Measurements from ENCODE around the gene ANAPC15. TPM values are rescaled to one million over a fixed set of nuclear protein-coding genes. Genes with fewer than 3 reads are reported as not detected.

Gene ANAPC15
- total and polyA plus RNA-seq, 2 experiments from 2014 or later = 52.1 to 117 TPM

DNA sequence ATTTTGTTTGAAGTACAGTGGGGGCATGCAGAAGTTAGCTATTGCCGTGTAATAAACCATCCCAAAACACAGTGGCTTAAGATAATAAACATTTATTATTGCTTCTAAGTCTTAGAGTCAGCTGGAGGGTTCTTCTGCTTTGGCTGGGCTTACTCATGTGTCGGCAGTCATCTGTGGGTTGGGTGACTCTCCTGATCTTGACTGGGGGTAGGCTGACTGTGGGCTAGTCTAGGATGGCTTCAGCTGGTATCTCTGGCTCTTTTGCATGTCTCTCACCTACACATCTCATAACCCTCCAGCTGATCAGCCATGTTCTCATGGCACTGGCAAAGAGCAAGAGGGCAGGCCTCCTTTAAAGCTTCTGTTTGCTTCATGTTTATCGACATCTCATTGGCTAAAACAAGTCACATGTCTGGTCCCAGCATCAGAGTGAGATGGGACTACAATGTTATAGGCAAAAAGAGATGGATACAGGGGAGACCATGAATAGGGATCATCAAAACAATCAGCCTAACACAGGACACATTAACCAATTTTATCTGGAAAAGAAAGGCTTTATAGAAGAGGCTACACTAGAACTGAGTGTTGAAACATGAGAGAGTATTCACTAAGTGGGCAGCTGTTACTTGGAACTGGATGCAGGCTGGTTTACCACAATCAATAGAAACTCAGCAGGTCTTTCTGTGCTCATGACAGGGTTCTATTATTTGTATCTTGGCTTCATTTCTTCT, 26.7 kb downstream of the ANAPC15 start:
- TF ChIP-seq POLR2AphosphoS5 (IDR thresholded peaks at IDR 0.05; ENCODE audit: low read depth) (no peak), ZNF331 (CRISPR knock-in tag; IDR thresholded peaks at IDR 0.05; ENCODE audit: low read depth) (no peak), NANOG (IDR thresholded peaks at IDR 0.05; ENCODE audit: borderline replicate concordance) (no peak), CREB1 (CRISPR knock-in tag; IDR thresholded peaks at IDR 0.05; ENCODE audit: low read depth) (no peak), EZH2phosphoT487 (IDR thresholded peaks at IDR 0.05; ENCODE audit: unreplicated experiment) (no peak), JUNB (IDR thresholded peaks at IDR 0.05; ENCODE audit: unreplicated experiment) (no peak), EZH2 (IDR thresholded peaks at IDR 0.05; ENCODE audit: low read depth, unreplicated experiment) (no peak), STAT1 (IDR thresholded peaks at IDR 0.05; ENCODE audit: unreplicated experiment) (no peak), ZNF114 (CRISPR knock-in tag; IDR thresholded peaks at IDR 0.05) (no peak)
- TF ChIP-seq, protein P1, sequence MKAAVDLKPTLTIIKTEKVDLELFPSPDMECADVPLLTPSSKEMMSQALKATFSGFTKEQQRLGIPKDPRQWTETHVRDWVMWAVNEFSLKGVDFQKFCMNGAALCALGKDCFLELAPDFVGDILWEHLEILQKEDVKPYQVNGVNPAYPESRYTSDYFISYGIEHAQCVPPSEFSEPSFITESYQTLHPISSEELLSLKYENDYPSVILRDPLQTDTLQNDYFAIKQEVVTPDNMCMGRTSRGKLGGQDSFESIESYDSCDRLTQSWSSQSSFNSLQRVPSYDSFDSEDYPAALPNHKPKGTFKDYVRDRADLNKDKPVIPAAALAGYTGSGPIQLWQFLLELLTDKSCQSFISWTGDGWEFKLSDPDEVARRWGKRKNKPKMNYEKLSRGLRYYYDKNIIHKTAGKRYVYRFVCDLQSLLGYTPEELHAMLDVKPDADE (IDR thresholded peaks at IDR 0.05) = no peak
- TF ChIP-seq, protein P2, sequence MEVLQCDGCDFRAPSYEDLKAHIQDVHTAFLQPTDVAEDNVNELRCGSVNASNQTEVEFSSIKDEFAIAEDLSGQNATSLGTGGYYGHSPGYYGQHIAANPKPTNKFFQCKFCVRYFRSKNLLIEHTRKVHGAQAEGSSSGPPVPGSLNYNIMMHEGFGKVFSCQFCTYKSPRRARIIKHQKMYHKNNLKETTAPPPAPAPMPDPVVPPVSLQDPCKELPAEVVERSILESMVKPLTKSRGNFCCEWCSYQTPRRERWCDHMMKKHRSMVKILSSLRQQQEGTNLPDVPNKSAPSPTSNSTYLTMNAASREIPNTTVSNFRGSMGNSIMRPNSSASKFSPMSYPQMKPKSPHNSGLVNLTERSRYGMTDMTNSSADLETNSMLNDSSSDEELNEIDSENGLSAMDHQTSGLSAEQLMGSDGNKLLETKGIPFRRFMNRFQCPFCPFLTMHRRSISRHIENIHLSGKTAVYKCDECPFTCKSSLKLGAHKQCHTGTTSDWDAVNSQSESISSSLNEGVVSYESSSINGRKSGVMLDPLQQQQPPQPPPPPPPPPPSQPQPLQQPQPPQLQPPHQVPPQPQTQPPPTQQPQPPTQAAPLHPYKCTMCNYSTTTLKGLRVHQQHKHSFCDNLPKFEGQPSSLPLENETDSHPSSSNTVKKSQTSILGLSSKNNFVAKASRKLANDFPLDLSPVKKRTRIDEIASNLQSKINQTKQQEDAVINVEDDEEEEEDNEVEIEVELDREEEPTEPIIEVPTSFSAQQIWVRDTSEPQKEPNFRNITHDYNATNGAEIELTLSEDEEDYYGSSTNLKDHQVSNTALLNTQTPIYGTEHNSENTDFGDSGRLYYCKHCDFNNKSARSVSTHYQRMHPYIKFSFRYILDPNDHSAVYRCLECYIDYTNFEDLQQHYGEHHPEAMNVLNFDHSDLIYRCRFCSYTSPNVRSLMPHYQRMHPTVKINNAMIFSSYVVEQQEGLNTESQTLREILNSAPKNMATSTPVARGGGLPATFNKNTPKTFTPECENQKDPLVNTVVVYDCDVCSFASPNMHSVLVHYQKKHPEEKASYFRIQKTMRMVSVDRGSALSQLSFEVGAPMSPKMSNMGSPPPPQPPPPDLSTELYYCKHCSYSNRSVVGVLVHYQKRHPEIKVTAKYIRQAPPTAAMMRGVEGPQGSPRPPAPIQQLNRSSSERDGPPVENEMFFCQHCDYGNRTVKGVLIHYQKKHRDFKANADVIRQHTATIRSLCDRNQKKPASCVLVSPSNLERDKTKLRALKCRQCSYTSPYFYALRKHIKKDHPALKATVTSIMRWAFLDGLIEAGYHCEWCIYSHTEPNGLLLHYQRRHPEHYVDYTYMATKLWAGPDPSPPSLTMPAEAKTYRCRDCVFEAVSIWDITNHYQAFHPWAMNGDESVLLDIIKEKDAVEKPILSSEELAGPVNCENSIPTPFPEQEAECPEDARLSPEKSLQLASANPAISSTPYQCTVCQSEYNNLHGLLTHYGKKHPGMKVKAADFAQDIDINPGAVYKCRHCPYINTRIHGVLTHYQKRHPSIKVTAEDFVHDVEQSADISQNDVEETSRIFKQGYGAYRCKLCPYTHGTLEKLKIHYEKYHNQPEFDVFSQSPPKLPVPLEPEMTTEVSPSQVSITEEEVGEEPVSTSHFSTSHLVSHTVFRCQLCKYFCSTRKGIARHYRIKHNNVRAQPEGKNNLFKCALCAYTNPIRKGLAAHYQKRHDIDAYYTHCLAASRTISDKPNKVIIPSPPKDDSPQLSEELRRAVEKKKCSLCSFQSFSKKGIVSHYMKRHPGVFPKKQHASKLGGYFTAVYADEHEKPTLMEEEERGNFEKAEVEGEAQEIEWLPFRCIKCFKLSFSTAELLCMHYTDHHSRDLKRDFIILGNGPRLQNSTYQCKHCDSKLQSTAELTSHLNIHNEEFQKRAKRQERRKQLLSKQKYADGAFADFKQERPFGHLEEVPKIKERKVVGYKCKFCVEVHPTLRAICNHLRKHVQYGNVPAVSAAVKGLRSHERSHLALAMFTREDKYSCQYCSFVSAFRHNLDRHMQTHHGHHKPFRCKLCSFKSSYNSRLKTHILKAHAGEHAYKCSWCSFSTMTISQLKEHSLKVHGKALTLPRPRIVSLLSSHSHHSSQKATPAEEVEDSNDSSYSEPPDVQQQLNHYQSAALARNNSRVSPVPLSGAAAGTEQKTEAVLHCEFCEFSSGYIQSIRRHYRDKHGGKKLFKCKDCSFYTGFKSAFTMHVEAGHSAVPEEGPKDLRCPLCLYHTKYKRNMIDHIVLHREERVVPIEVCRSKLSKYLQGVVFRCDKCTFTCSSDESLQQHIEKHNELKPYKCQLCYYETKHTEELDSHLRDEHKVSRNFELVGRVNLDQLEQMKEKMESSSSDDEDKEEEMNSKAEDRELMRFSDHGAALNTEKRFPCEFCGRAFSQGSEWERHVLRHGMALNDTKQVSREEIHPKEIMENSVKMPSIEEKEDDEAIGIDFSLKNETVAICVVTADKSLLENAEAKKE (CRISPR knock-in tag; IDR thresholded peaks at IDR 0.05) = no peak
- TF ChIP-seq, protein P3, sequence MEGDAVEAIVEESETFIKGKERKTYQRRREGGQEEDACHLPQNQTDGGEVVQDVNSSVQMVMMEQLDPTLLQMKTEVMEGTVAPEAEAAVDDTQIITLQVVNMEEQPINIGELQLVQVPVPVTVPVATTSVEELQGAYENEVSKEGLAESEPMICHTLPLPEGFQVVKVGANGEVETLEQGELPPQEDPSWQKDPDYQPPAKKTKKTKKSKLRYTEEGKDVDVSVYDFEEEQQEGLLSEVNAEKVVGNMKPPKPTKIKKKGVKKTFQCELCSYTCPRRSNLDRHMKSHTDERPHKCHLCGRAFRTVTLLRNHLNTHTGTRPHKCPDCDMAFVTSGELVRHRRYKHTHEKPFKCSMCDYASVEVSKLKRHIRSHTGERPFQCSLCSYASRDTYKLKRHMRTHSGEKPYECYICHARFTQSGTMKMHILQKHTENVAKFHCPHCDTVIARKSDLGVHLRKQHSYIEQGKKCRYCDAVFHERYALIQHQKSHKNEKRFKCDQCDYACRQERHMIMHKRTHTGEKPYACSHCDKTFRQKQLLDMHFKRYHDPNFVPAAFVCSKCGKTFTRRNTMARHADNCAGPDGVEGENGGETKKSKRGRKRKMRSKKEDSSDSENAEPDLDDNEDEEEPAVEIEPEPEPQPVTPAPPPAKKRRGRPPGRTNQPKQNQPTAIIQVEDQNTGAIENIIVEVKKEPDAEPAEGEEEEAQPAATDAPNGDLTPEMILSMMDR (conservative IDR thresholded peaks at IDR 0.05; ENCODE audit: low read depth in 2 of 2) = no peak
- TF ChIP-seq, protein P4, sequence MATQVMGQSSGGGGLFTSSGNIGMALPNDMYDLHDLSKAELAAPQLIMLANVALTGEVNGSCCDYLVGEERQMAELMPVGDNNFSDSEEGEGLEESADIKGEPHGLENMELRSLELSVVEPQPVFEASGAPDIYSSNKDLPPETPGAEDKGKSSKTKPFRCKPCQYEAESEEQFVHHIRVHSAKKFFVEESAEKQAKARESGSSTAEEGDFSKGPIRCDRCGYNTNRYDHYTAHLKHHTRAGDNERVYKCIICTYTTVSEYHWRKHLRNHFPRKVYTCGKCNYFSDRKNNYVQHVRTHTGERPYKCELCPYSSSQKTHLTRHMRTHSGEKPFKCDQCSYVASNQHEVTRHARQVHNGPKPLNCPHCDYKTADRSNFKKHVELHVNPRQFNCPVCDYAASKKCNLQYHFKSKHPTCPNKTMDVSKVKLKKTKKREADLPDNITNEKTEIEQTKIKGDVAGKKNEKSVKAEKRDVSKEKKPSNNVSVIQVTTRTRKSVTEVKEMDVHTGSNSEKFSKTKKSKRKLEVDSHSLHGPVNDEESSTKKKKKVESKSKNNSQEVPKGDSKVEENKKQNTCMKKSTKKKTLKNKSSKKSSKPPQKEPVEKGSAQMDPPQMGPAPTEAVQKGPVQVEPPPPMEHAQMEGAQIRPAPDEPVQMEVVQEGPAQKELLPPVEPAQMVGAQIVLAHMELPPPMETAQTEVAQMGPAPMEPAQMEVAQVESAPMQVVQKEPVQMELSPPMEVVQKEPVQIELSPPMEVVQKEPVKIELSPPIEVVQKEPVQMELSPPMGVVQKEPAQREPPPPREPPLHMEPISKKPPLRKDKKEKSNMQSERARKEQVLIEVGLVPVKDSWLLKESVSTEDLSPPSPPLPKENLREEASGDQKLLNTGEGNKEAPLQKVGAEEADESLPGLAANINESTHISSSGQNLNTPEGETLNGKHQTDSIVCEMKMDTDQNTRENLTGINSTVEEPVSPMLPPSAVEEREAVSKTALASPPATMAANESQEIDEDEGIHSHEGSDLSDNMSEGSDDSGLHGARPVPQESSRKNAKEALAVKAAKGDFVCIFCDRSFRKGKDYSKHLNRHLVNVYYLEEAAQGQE (IDR thresholded peaks at IDR 0.05; ENCODE audit: unreplicated experiment) = no peak
- ATAC-seq = peak; percentile 45

More for the DNA sequence above, 26.7 kb downstream of the ANAPC15 start:
- Histone ChIP-seq H3K27ac (ENCODE audit: low read depth) (no peak overlapping the region), H3K36me3 (ENCODE audit: insufficient read depth) (no peaks in the 10 kb centered on the region), H2AFZ (no peak overlapping the region), H3K4me3 (no peak overlapping the region), H3K4me1 (ENCODE audit: insufficient read depth) (no peaks in the 10 kb centered on the region), H3K9me2 (ENCODE audit: insufficient read depth) (no peaks in the 10 kb centered on the region), H3F3A (replicated peaks; ENCODE audit: low read depth) (no peaks in the 10 kb centered on the region), H3K27me3 (ENCODE audit: insufficient read depth) (no peaks in the 10 kb centered on the region), H3K4me2 (no peak overlapping the region), H4K20me1 (replicated peaks; ENCODE audit: insufficient read depth) (no peaks in the 10 kb centered on the region; the same call in 1 of the 2 replicates), H3K79me2 (replicated peaks; ENCODE audit: insufficient read depth) (no peaks in the 10 kb centered on the region)
- peak overlapping the region; percentile 61; the same call in 1 of the 2 replicates for H3K27ac Mint-ChIP-seq
- H3K9me3 Mint-ChIP-seq = no peaks in the 10 kb centered on the region; the same call in 2 of the 3 replicates
- DNase-seq (ENCODE audit: low spot score) = peak; percentile 42
- H3K27me3 Mint-ChIP-seq (ENCODE audit: insufficient read depth, low read depth, poor library complexity) = peaks cover 3% of the 10 kb centered on the region
- no peaks in the 10 kb centered on the region for H3K36me3 Mint-ChIP-seq (ENCODE audit: low read depth)
- peaks cover 12% of the 10 kb centered on the region for H3K4me1 Mint-ChIP-seq
- no peak overlapping the region for H3K4me3 Mint-ChIP-seq

Measured in GM23338 (cell line).